D341Med (cell line): Measurements from ENCODE around the gene PRDM12.
"Not testable (repeated sequence)": the region's sequence is repeated elsewhere in the genome, so short reads cannot be mapped to it uniquely, and the experiment has no call there.

ENCODE experiments used
- DNase-seq: peaks from one replicate; pipeline ENCODE4 v3.0.0; 2012; ENCODE audit warnings: low spot score

The PRDM12 gene

GRCh38 chr9:130663977-130664250 lies 480 bp upstream of the PRDM12 start:
- no peak for DNase-seq

- no peak for DNase-seq
Measured at GRCh38 chr9:130665029-130665430, 636 bp downstream of the PRDM12 start.

GRCh38 chr9:130665431-130666392 lies 1.3 kb downstream of the PRDM12 start:
- DNase-seq = peak; percentile 62

- DNase-seq = peak; percentile 36
Measured at GRCh38 chr9:130666393-130667119, 2.2 kb downstream of the PRDM12 start.

- DNase-seq = peak; percentile 17
Measured at GRCh38 chr9:130667120-130667435, 2.7 kb downstream of the PRDM12 start.

GRCh38 chr9:130668196-130668595 lies 3.8 kb downstream of the PRDM12 start:
- peak; percentile 12 for DNase-seq

- peak; percentile 21 for DNase-seq
Measured at GRCh38 chr9:130668659-130669058, 4.3 kb downstream of the PRDM12 start.

- peak; percentile 15 for DNase-seq
Measured at GRCh38 chr9:130669965-130670364, 5.6 kb downstream of the PRDM12 start.

GRCh38 chr9:130670644-130671043 lies 6.2 kb downstream of the PRDM12 start:
- DNase-seq = no peak

- DNase-seq = no peak
Measured at GRCh38 chr9:130672466-130672865, 8.1 kb downstream of the PRDM12 start.

- peak; percentile 16 for DNase-seq
Measured at GRCh38 chr9:130672933-130673615, 8.7 kb downstream of the PRDM12 start.

- no peak for DNase-seq
Measured at GRCh38 chr9:130675396-130675795, 11.0 kb downstream of the PRDM12 start.

GRCh38 chr9:130677252-130677651 lies 12.9 kb downstream of the PRDM12 start:
- DNase-seq = no peak

- DNase-seq = peak; percentile 91
Measured at GRCh38 chr9:130680836-130681768, 16.7 kb downstream of the PRDM12 start.

- DNase-seq = no peak
Measured at GRCh38 chr9:130681769-130682420, 17.5 kb downstream of the PRDM12 start.

- peak; percentile 85 for DNase-seq
Measured at GRCh38 chr9:130682421-130683121, 18.2 kb downstream of the PRDM12 start.

GRCh38 chr9:130685104-130685503 lies 20.7 kb downstream of the PRDM12 start:
- no peak for DNase-seq

- DNase-seq = not testable (repeated sequence)
Measured at GRCh38 chr9:130685945-130686344, 21.6 kb downstream of the PRDM12 start.

- no peak for DNase-seq
Measured at GRCh38 chr9:130687615-130688014, 23.2 kb downstream of the PRDM12 start.

- DNase-seq = no peak
Measured at GRCh38 chr9:130688072-130688471, 23.7 kb downstream of the PRDM12 start.

- no peak for DNase-seq
Measured at GRCh38 chr9:130689572-130689936, 25.2 kb downstream of the PRDM12 start.
